ENCODE results near the gene XYLT1.

Gene XYLT1

DNA sequence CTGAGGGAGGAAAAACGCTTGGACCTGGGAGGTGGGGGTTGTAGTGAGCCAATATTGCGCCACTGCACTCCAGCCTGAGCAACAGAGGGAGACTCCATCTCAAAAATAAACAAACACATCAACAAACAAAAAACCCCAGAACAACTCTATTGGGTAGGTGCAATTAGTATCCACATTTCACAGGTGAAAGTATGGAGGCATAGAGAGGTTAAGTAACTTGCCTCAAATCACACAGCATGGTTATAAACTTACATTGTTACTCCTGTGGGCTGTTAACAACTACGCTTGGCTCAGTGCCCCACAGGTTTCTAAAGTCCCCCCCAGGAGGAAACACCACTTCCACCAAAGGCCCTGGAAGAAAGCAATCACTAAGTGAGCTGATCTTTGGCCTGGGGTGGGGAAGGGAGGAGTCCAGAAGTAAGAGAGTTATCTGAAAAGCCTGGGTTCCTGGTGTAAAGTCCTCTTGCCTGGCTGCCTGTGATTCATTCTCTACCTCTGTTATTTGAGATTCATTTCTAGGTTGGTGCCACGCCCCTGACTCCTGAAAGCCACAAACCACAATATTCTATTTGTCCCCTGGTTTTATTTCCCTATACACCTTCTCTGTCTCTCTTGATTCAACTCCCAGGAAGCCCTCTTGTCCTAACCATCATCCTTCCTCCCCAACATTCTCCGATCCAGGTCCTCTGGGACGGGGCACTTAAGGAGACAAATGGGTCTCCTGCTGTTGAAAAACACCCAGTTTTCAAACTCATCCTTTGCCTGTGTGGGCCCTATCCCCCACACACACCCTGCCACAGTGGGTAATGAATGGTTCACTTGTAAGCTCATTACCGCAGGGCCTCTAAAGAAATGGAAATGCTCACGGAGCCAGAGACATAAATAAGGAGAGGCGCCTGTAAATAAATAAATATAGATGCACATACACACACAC, 195.4 kb downstream of the XYLT1 start:
- DNase-seq = no peak

DNA sequence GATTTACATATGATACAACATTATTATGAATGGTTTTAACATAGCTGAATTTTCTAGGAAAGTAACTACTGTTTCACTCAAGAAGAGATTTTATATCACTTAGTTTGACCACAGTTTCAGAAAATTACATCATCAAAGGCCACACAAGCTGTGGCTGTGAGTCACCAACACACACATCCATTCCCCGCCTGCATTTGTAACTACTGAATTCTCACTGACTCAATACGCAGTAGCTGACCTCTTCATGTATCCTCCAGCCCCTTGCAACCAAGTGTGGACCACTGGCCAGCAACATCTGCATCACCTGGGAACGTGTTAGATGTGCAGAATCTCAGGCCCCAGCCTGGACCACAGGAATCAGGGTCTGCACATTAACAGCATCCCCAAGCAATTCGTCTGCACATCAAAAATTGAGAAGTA, 197.6 kb downstream of the XYLT1 start:
- peak in 1 of 4 experiments; percentile 3 for DNase-seq

GRCh38 chr16:17272716-17273115, 198.0 kb downstream of the XYLT1 start:
- no peak for DNase-seq

- no peak for DNase-seq
Measured at GRCh38 chr16:17271687-17272086, 199.1 kb downstream of the XYLT1 start.

DNA sequence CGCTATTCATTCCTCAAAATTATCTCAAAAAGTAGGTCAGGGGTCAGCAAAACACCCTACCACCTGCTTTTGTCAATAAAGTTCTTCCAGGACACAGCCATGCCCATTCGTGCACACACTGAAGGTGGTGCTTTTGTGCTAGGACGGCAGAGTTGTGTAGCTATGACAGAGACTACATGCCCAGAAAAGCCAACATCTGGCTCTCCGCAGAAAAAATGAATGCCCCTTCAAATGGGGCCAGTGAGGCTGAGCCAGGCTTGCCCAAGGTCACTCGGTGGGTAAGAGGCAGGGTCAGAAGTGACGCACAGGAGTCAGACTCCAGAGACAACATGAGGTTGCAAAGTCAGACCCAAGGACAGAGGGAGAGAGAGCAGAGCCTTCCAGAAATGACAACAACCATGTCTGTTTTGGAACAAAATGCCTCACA, 200.1 kb downstream of the XYLT1 start:
- DNase-seq = no peak

DNA sequence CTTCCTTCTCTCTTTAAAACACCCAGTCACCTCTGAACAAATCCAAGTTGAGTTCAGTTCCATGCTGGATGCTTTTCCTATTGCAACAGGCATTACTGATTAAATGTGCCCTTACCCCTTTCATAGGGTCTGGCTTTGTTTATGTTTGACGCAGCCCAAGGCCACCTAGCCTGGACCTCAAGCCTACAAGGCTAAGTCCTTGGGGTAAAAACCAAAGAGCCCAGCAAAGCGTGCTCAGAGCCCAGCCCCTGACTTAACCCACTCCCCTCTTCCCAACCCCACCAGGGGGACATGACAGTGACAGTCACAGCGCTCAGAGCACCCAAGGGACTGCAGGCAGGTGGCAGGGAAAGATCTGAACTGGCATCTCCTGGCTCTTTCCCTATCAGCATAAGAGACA, 200.6 kb downstream of the XYLT1 start:
- no peak for DNase-seq

GRCh38 chr16:17269439-17269838, 201.3 kb downstream of the XYLT1 start:
- no peak for DNase-seq

DNA sequence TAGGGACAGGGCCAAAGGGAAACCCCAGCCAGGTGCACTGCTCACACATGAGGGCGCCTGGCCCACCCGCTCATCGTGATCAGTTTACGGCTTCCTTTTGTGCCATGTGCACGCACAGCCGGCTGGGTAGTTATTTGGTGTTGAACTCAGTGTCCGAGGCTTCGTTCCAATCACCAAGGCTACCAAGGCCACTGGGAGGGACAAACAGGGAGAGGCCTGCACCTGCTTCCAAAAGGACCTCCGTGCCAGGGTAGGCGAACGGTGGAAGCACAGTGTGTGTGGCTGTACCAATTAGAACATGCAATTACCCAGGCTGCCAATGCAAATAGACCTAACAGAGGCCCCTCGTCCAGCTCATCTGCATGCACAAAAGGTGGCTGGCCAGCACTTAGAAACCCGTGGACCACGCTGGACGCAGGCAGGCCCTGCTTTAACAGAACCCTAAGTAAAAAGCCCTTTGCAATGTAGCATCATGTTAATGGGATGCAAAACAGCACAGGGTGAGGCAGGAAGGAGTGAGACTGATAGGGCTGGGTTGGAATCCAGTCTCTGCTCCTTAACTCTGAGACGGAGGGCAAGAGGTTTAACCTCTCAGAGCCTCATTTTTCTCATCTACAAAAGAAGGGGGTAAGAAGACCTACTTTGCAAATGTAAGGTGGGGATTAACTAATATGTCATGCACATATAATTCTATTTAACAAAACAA, 204.0 kb downstream of the XYLT1 start:
- DNase-seq = no peak

GRCh38 chr16:17265154-17265553, 205.6 kb downstream of the XYLT1 start:
- no peak for DNase-seq

GRCh38 chr16:17261197-17261858, 209.4 kb downstream of the XYLT1 start:
- DNase-seq = no peak

DNA sequence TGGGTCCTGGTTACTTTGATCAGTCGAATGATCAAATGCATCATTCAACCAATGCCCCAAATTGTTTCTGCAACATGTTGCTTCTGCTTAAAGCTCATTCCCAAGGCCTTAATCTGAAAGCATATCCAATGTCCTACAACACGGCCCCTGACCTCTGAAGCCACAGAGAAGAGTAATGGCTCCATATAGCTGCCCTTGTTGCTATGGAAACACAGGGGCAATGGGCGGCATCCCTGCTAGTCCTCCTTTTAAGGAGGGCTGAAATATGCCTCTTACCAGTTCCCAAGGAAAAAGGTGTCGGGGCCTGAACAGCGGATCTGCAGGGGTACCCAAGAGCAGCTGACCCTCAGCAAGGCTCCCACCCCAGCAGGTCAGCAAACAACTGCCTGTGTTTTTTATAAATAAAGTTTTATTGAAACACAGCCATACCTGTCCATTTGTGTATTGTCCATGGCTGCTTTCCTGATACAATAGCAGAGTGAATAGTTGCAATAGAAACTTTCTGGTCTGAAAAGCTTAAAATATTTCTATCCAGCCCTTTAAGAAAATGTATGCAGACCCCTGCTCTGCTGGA, 210.4 kb downstream of the XYLT1 start:
- DNase-seq = no peak

DNA sequence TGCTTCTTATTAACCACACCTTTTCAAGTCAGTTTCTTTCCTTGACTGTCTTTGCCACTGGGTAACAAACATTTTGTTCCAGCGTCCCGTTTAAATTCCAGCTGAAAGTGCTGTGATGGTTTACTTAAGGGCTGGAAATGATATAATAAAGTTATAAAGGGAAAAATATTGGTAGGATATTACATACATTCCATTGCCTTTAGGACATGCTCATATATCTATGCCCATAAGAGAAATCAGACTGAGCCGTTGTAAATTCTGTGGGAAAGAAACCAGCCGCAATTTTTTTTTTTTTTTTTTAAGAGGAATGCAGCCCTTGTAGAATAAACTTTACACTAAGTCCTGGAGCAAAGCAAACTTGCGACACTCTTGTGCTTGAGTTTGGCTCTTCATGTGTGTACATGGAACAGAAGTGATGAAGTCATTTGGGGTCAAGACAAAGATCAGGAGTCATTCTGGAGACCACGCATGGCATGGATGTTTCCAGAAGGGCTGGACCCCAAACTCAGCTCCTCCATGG, 210.9 kb downstream of the XYLT1 start:
- DNase-seq = no peak

- DNase-seq = no peak
Measured at GRCh38 chr16:17258848-17259713, 211.7 kb downstream of the XYLT1 start.

DNA sequence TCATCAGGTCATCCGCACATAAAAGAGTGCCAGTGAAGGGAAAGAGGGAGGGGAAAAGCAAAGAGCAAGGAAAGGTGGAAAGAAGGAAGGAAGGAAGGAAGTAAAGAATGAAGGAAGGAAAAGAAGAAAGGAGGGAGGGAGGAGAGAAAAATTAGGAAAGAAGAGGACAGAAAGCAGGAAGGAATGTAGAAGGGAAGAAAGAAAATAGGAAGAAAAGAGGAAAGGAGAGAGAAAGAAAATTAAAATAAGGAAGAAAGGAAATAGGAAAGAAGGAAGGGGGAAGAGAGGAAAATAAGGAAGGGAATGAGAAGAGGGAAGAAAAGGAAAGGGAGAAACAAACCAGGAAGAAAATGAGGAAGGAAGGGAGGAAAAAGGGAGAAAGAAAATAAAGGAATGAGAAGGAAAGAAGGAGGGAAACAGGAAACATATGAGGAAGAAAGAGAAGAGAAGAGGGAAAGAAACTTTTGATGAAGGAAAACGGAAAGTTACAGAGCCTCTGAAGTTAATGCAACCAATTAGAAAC, 212.6 kb downstream of the XYLT1 start:
- no peak for DNase-seq

GRCh38 chr16:17257426-17258023, 213.2 kb downstream of the XYLT1 start:
- DNase-seq = no peak

DNA sequence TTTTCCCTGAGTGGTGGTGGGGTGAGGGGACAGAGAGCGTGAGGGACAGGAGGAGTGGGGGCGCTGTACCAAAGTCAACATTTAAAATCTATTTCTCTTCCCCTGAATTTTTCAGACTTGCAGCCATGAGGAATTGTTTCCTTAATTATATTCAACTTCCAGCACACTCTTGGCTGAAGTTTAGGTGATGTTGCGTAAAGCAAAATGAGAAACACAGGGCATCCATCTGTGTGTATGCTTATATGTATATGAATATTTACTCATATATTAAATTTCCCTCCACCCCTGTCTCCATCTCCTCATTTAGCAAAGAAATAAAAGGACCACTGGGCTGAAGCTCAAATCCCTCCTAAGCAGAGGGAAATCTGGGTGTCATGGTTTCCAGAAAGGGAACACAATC, 218.1 kb downstream of the XYLT1 start:
- no peak for DNase-seq

DNA sequence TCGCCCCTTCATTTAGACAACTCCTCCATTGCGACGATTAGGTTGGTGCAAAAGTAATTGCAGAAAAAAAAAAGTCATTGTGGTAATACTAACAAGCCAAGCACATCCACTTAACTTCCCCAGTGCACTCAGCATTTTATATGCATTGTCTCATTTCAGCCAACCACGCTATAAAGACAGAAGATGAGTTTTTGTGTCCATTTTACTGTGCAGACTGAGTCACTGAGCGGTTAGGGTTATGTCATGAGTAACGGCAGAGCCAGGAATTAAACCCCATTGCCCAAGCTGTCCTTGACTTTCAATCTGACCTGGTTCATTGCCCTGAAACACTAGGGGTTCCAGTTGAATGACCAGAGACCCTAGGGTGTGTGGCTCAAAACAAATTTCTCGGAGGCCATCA, 218.7 kb downstream of the XYLT1 start:
- no peak for DNase-seq

- DNase-seq = no peak
Measured at GRCh38 chr16:17251496-17251895, 219.3 kb downstream of the XYLT1 start.

DNA sequence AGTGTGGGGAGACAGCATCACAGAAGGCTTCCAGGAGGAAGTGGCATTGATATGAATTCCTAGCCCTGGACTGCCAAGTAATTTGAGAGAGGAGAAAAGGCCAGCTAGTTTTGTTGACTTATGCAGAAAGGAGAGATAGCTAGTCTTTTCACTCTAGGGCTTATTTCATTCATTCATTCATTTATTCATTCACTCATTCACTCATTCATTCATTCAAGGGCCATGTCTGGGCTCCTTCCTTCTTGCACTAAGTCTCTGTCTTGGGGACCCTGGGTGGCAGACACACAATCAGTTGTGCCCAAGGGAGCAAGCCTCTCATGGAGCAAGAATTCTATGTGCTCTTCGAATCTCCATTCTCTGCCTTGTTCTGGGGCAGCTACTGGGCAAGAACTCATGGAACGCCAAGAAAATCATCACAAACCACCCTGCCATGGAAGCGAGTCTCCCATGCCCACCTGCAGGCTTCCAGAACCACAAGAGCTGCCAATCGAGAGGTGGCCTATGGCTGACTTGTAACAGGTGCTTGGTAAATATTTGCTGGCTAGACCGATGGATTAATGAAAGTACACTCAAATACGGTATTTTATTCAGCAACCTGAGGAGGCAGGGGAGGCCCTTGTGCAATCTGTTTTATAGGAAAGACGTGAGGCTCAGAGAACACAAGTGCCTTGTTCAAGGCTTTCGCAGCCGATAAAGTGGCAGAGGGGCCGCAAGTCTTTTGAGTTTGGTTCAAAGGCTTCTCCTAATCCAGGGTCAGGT, 223.6 kb downstream of the XYLT1 start:
- no peak for DNase-seq

- no peak for DNase-seq
Measured at GRCh38 chr16:17246268-17246885, 224.4 kb downstream of the XYLT1 start.

Measured in activated CD4-positive, CD25-positive, alpha-beta regulatory T cell (primary cell).